PC-9 (cell line): ENCODE results near the gene CCDC71L. TPM values are rescaled to one million over a fixed set of nuclear protein-coding genes. Genes with fewer than 3 reads are reported as not detected.

Experiments
- BruUV-seq: library from RNA; stranded (reverse); fragments of 400-500 nt; replicated peaks from 2 replicates; lab custom pipeline; 2021; lab: Mats Ljungman, UMichigan
- CTCF ChIA-PET: fragments of 300-600 bp; sonication (Branson Sonifier 250); formaldehyde crosslinking; loops from one replicate; lab custom pipeline; 2022; ENCODE audit warnings: antibody characterized with exemption; lab: Charles Lee
- POLR2A ChIA-PET: fragments of 300-600 bp; sonication (Branson Sonifier 250); formaldehyde crosslinking; loops from one replicate; lab custom pipeline; 2022; ENCODE audit warnings: antibody characterized with exemption; ENCODE audit not compliant: unreplicated experiment; lab: Charles Lee
- DNase-seq, 2 experiments: peaks; one replicate each; pipeline versions ENCODE4 v3.0.0 to v3.0.0-alpha.2; 2015 to 2022; ENCODE audit warnings: mixed read lengths in 1 of 2
- H2AFZ ChIP-seq: fragments of 200-600 bp; sonication (generic); 2 replicates; pipeline ENCODE4 v1.8.1; 2017; ENCODE audit warnings: antibody characterized with exemption
- H3F3A ChIP-seq: fragments of 200-600 bp; sonication (generic); 2 replicates; pipeline ENCODE4 v1.8.1; 2017; ENCODE audit warnings: antibody characterized with exemption, mild to moderate bottlenecking, low read depth; ENCODE audit not compliant: insufficient read depth
- H3K27ac ChIP-seq: fragments of 200-600 bp; sonication (generic); 2 replicates; pipeline ENCODE4 v1.6.1; 2016; ENCODE audit warnings: mixed run types
- H3K27me3 ChIP-seq: fragments of 200-600 bp; sonication (generic); 2 replicates; pipeline ENCODE4 v1.6.1; 2016; ENCODE audit warnings: low read depth, mixed run types; ENCODE audit not compliant: insufficient read depth
- H3K36me3 ChIP-seq: fragments of 200-600 bp; sonication (generic); 2 replicates; pipeline ENCODE4 v1.6.1; 2016; ENCODE audit warnings: low read depth, mixed run types
- H3K4me1 ChIP-seq: fragments of 200-600 bp; sonication (generic); replicated peaks from 2 replicates; pipeline ENCODE4 v1.6.1; 2016; ENCODE audit warnings: mixed run types; ENCODE audit not compliant: insufficient read depth
- H3K4me2 ChIP-seq: fragments of 200-600 bp; sonication (generic); 2 replicates; pipeline ENCODE4 v1.6.1; 2017; ENCODE audit warnings: mixed run types
- H3K4me3 ChIP-seq: fragments of 200-600 bp; sonication (generic); 2 replicates; pipeline ENCODE4 v1.6.1; 2016; ENCODE audit warnings: mixed run types
- H3K79me2 ChIP-seq: fragments of 200-600 bp; sonication (generic); 2 replicates; pipeline ENCODE4 v1.6.1; 2017; ENCODE audit warnings: low read depth, mixed run types
- H3K9me2 ChIP-seq: fragments of 200-600 bp; sonication (generic); 2 replicates; pipeline ENCODE4 v1.8.1; 2017; ENCODE audit warnings: mild to moderate bottlenecking; ENCODE audit not compliant: insufficient read depth
- H3K9me3 ChIP-seq: fragments of 200-600 bp; sonication (generic); 2 replicates; pipeline ENCODE4 v1.8.1; 2016; ENCODE audit warnings: low read depth; ENCODE audit not compliant: insufficient read depth
- H4K20me1 ChIP-seq: fragments of 200-600 bp; sonication (generic); 2 replicates; pipeline ENCODE4 v1.8.1; 2017; ENCODE audit not compliant: insufficient read depth
- EZH2 ChIP-seq: fragments of 200-600 bp; sonication (generic); IDR thresholded peaks from 2 replicates; pipeline ENCODE4 v1.8.0; 2017; ENCODE audit warnings: antibody characterized with exemption, low read depth
- intact Hi-C: fragments of 100-400 bp; cut with micrococcal nuclease; formaldehyde crosslinking; loops from one replicate; pipeline ENCODE4 v1.10.0; 2022; ENCODE audit not compliant: unreplicated experiment
- total RNA-seq: library from RNA; stranded (reverse); gene quantifications from 2 replicates; pipeline ENCODE4 v1.2.3, GENCODE V29; 2021
- TF ChIP-seq, protein P1 (sequence below): fragments of 200-600 bp; sonication (generic); conservative IDR thresholded peaks from 2 replicates; pipeline ENCODE4 v1.6.1; 2017; ENCODE audit warnings: mixed run types, antibody characterized with exemption, mild to moderate bottlenecking, moderate library complexity

Gene CCDC71L
- total RNA-seq, 1 experiment from 2014 or later, result 18.4 TPM

DNA sequence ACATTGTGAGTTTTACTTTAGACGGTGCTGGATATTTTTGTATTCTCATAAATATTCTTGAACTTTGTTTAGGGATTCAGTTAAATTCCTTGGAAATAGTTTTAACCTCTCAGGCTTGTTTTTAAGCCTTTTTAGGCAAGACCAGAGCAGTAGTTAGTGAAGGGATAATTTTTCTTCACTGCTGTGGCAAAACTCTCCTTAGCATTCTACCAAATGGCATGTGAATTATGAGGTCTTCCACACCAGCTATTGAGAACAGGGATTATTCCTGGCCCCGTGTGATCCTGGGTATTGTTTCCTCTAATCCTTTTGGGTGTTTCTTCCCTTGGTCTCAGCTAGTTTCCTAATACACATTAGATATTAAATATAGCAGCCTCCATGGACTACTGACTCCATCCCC, 46.2 kb downstream of the CCDC71L start:
- TF ChIP-seq, protein P1, sequence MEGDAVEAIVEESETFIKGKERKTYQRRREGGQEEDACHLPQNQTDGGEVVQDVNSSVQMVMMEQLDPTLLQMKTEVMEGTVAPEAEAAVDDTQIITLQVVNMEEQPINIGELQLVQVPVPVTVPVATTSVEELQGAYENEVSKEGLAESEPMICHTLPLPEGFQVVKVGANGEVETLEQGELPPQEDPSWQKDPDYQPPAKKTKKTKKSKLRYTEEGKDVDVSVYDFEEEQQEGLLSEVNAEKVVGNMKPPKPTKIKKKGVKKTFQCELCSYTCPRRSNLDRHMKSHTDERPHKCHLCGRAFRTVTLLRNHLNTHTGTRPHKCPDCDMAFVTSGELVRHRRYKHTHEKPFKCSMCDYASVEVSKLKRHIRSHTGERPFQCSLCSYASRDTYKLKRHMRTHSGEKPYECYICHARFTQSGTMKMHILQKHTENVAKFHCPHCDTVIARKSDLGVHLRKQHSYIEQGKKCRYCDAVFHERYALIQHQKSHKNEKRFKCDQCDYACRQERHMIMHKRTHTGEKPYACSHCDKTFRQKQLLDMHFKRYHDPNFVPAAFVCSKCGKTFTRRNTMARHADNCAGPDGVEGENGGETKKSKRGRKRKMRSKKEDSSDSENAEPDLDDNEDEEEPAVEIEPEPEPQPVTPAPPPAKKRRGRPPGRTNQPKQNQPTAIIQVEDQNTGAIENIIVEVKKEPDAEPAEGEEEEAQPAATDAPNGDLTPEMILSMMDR, result no peak
- TF ChIP-seq EZH2, result no peak
- no TSS peak for BruUV-seq
- Histone ChIP-seq H3K9me3 (no peaks in the 10 kb centered on the region), H3K4me3 (no peak overlapping the region), H3K79me2 (no peaks in the 10 kb centered on the region), H3K4me2 (no peak overlapping the region), H3K27ac (no peak overlapping the region), H3F3A (no peaks in the 10 kb centered on the region), H3K9me2 (no peaks in the 10 kb centered on the region), H4K20me1 (no peaks in the 10 kb centered on the region), H3K4me1 (no peaks in the 10 kb centered on the region), H2AFZ (no peak overlapping the region), H3K36me3 (no peaks in the 10 kb centered on the region), H3K27me3 (no peaks in the 10 kb centered on the region)
- POLR2A ChIA-PET, result no interaction called here
- intact Hi-C loops, result no loop called here
- CTCF ChIA-PET, result no interaction called here
- no peak for DNase-seq

DNA sequence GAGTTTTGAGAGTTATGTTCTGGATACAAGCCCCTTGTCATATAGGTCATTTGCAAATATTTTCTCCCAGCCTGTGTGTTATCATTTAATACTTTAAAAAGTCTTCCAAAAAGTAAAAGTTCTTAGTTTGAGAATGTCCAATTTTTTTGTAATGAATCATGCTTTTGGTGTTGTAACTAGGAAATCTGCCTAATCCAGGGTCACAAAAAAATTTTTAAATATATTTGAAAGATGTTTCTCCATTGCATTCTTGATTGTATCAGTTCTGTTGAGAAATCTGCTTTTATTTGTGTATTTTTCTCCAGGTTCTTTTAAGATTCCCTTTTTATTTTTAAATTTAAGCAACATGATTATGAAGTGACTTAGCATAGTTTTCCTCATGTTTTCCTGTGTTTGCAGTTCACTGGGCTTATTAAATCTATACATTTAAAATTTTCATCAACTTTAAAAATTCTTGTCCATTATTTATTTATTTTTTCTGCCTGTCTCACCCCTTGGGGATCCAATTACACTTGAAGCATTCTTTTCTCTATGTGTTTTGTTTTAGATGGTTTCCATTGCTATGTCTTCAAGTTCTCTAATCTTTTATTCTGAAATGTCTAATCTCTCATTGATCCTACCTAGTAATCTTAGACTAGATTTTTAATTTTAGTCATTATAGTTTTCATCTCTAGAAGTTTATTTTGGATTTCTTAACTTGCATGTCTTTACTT, 47.0 kb downstream of the CCDC71L start:
- no peaks in the 10 kb centered on the region for H3K27me3 ChIP-seq
- POLR2A ChIA-PET, result interaction anchor here (0.6 kb wide), 1 partner anchor 25 kb away, joined by 3 read pairs; no protein-coding TSS in a partner anchor
- TF ChIP-seq, protein P1, result no peak
- TF ChIP-seq EZH2, result no peak
- no TSS peak for BruUV-seq
- H3F3A ChIP-seq, result no peaks in the 10 kb centered on the region
- DNase-seq, result no peak
- CTCF ChIA-PET, result no interaction called here
- no peak overlapping the region for H3K4me3 ChIP-seq
- no peaks in the 10 kb centered on the region for H3K79me2 ChIP-seq
- H3K36me3 ChIP-seq, result no peaks in the 10 kb centered on the region
- H3K9me2 ChIP-seq, result no peaks in the 10 kb centered on the region
- H3K4me1 ChIP-seq, result no peaks in the 10 kb centered on the region
- no peaks in the 10 kb centered on the region for H3K9me3 ChIP-seq
- no peaks in the 10 kb centered on the region for H4K20me1 ChIP-seq
- no peak overlapping the region for H3K27ac ChIP-seq
- no peak overlapping the region for H3K4me2 ChIP-seq
- no peak overlapping the region for H2AFZ ChIP-seq
- intact Hi-C loops, result no loop called here

DNA sequence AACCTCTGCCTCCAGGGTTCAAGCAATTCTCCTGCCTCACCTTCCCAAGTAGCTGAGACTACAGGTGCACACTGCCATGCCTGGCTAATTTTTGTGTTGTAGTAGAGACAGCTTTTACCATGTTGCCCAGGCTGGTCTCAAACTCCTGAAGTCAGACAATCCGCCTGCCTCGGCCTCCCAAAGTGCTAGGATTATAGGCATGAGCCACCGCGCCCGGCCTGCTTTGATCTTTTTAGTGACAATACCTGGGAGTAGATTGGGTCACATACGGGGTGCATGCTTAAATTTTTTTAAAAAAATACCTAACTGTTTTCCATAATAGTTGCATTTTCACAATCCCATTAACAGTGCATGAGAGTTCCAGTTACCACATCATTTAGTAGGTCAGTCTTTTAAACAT, 47.7 kb downstream of the CCDC71L start:
- Histone ChIP-seq H3K4me3 (no peak overlapping the region), H2AFZ (no peak overlapping the region), H3K9me2 (no peaks in the 10 kb centered on the region), H3F3A (no peaks in the 10 kb centered on the region), H3K4me1 (no peaks in the 10 kb centered on the region), H3K79me2 (no peaks in the 10 kb centered on the region), H3K36me3 (no peaks in the 10 kb centered on the region), H3K27me3 (no peaks in the 10 kb centered on the region), H3K9me3 (no peaks in the 10 kb centered on the region), H3K27ac (no peak overlapping the region), H3K4me2 (no peak overlapping the region), H4K20me1 (no peaks in the 10 kb centered on the region)
- no peak for TF ChIP-seq EZH2
- TF ChIP-seq, protein P1, result no peak
- no peak for DNase-seq
- intact Hi-C loops, result no loop called here
- ChIA-PET POLR2A (interaction anchor here (0.6 kb wide), 1 partner anchor 26 kb away, joined by 3 read pairs; no protein-coding TSS in a partner anchor), CTCF (no interaction called here)
- no TSS peak for BruUV-seq
